Stimulated activated CD4-positive, alpha-beta T cell treated with anti-CD3 and anti-CD28 coated beads, Interleukin-15, amount 100 ng/mL, for 48 hours (primary cell): ENCODE measurements around the gene TLE3.

Source experiments
- DNase-seq, 2 donors: peaks; one replicate each; pipeline ENCODE4 v3.0.0-alpha.2; 2020; ENCODE audit warnings: low read depth in 2 of 2

TLE3 gene

DNA sequence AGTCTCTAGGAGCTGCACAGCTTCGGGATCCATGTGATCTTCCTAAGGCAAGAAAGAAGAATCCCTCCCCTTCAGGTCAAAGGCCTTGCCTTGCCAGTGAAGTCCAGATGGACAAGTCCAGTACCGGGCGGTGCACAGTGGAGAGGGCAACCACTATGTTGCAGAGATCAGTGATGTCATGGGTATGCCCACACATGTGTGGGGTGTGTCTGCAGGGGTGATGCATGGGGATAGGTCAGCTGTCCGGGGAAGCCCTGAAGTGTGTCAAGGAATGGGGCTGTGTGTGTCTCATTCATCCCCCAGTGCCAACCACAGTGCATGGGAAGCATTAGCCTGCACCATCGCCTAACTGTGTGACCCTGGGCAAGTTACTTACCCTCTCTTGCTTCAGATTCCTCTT lies 66.5 kb downstream of the TLE3 start:
- DNase-seq, result no peak

GRCh38 chr15:70030851-70031250 lies 66.9 kb downstream of the TLE3 start:
- DNase-seq, result no peak

DNA sequence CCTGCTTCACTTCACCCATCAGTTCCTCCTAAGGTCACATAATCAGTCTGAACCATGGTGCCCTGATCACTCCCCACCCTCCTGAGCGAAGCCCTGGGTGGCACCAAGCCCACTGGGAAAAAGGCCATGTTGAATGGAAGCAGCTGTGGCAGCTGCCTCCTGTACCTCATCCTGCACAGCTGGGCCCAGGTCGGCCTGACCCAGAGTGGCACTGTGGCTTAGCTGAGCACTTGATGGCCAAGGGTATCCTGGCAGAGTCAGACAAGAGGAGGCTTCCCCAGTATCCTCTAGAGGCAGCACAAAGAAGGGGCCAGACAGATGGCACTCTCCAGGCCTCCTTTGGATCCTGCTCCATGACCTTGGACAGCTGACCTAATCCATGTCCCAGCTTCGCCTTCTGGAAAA lies 68.4 kb downstream of the TLE3 start:
- no peak for DNase-seq

DNA sequence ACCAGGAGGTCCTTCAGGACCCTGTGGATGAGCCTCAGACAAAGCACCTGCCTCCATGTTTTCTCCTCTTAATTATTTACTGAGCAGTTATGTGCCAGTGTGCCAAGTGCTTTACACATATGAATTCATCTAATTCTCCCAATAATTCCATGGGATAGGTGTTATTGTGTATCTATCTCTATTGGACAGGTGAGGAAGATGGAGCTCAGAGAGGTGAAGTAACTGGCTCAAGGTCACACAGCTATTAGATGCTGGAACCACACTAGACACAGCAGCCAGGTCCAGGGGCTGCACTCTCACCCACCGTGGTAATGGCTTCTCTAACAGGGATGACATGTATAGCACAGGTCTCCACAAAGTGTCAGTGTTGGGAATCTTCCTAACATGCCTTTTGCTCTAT lies 70.2 kb downstream of the TLE3 start:
- DNase-seq, result no peak

DNA sequence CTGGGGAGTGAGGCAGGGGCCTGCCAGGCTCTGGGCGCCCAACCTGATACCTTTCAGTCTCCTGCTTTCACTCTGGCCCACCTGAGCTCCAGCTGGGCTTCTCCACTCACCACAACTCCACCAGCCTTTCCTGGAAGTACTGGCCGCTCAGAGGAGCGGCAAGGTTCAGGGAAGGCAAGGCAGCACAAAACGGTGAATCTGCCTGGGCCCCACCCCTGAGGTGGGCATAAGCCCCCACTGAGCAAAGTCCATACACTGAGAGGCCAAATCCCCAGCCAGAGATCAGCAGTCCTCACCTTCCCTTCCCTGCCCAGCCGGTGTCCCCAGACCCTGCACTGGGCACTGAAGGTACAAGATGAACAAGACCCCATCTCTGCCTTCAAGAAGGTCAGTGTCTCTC lies 70.7 kb downstream of the TLE3 start:
- DNase-seq, result no peak

DNA sequence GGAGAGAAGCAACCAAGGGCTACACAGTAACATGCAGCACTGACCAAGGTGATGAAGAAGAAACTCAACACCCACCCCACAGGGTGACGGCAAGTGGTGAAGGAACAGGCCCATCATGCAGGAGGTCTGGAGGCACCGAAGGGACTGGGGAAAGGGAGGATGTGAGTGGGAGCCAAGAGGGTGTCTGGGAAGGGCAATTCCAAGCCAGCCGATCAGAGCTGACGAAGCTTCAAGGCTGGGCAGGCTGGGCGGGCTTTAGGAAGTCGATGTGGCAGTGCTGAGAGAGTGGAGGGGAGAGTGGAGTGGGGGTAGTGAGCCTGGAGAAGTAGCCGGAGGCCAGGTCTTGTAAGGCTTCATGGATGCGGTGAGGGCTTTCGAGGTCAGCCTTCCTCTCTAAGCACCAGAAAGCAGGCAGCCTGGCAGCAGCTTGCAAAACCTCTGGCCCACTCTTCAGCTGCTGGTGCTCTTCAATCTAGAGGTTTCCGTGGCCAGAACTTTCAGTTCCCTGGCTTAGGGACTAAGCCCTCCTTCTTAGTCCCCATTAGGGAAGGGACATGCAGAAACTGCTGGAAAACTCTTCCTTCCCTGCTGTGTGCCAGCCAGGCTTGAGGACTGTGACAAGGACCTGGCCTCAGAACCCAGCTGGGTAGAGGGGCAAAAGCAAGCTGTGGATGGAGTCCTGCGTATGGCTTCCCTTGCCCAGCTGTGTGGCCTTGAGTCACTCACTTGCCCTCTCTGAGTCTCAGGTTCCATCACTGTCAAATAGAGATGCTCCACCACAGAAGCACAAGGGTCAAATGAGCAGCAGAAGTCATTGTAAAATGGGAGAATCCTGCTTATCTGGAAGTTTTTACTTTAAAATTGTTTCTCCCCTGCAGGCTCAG lies 72.1 kb downstream of the TLE3 start:
- DNase-seq, result no peak

GRCh38 chr15:70024521-70024920 lies 73.2 kb downstream of the TLE3 start:
- no peak for DNase-seq

DNA sequence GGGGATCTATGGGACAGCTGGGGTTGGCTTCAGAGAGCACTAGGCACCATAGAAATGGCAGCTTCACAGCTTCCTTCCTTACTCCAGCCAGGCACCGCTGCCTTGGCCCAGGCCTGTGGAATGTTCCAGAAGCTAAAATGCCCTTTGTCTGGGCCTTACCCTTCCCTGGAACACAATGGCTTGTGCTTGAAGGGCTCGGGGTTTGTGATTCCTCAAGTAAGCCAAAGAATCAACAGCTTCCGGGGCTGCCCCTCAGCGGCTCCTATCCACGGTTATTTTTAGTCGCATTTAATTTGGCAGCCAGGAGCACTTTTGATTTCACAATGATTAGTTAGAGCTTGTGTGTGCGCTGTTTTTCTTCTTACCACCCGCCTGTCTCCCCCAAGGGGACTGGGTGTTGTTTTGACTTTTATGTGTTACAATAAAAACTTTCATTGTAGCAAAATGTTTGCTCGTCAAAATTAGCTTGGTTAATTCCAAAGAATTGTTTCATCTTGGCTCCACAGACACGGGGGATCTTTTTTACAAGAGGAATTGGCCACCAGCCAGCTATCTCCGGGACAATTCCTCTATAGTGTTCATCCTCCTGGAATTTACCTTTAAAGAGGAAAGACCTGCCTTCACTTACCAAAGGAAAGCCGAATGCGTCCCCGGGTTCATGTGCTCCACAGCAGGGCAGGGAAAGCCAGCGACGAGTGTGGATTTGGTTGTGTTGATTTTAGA lies 73.8 kb downstream of the TLE3 start:
- no peak for DNase-seq

GRCh38 chr15:70023064-70023768 lies 74.5 kb downstream of the TLE3 start:
- peak; percentile 20 to 25 for DNase-seq

GRCh38 chr15:70020229-70020628 lies 77.5 kb downstream of the TLE3 start:
- DNase-seq, result no peak

DNA sequence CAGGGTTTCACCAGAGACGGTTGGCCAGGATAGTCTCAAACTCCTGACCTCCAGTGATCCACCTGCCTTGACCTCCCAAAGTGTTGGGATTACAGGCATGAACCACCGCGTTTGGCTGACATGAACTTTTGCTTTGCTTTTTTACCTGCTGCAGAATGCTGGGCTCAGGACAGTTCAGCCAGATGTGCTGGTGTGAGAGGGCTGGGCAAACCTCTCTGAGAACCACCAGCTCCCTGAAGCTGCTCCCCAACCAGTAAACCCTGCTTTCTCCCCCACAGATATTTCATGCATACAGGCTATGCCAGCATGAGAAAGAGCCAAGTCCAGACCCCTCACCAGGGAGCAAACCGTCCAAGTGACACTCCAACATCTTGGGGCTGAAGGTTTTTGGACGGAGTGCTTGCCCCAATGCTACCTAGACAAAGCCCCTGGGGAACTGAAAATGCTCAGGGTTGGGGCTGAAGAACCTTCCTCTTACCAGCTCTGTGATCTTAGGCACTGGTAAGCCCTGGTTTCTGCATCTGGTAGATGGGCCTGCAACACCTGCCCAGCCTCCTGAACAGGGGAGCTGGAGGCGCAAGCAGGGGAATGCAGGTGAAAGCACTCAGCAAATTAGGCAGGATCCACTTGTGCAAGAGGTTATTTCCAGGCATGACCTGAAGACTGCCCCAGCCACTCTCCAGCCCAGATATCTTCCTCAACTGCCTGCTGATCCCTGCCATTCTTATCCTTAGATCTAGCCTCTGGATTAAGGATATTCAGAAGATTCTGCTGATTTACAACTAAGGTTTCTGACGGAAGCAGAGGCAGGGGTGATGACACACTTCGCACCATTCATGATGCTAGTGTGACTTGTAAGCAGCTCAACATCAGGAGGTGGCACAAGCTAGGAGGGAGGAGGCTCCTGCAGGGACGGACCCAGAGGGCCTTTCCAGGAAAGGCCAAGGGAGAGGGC lies 78.8 kb downstream of the TLE3 start:
- no peak for DNase-seq

- DNase-seq, result no peak
Observed at GRCh38 chr15:70017801-70018200, 79.9 kb downstream of the TLE3 start.

GRCh38 chr15:70017025-70017424 lies 80.7 kb downstream of the TLE3 start:
- DNase-seq, result no peak

- no peak for DNase-seq
Observed at GRCh38 chr15:70016511-70016994, 81.2 kb downstream of the TLE3 start.

- no peak for DNase-seq
Observed at GRCh38 chr15:70014860-70015490, 82.7 kb downstream of the TLE3 start.

DNA sequence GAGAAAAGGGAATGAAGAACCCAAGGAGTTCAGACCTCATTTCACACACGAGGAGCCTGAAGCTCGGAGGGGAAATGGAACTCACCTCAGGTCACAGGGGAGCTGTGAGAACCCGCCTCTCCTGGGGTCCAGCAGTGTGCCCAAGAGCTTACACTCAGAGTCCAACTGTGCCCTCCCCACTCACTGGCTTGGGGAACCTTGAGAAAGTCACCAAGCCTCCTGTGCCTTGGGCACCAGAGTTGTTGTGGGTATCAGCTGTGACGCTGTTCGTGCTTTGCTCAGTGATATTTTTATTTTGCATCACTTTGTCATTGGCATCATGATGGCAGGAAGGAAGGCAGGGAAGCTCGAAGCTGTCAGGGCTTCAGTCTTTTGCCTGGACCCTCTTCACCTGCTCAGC lies 83.4 kb downstream of the TLE3 start:
- DNase-seq, result no peak

GRCh38 chr15:70013656-70014313 lies 83.9 kb downstream of the TLE3 start:
- DNase-seq, result no peak

DNA sequence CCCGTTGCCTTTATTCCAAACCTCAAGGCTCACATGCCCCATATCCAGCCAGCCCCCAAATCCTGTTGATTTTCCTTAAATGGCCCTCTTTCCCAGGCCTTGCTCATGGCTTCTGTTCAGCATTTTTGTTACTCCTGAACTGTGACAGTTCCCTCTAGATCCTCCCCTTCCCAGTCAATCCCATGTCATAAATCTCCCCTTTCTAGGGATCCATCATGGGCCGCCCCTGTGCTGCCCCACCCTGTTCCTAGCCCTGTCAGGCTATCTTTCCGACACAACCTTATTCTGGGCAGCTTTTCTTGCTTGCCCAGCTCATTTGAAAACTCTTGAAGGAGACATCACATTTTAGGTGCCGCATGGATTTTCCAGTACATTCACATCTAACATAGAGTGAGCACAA lies 84.8 kb downstream of the TLE3 start:
- no peak for DNase-seq

DNA sequence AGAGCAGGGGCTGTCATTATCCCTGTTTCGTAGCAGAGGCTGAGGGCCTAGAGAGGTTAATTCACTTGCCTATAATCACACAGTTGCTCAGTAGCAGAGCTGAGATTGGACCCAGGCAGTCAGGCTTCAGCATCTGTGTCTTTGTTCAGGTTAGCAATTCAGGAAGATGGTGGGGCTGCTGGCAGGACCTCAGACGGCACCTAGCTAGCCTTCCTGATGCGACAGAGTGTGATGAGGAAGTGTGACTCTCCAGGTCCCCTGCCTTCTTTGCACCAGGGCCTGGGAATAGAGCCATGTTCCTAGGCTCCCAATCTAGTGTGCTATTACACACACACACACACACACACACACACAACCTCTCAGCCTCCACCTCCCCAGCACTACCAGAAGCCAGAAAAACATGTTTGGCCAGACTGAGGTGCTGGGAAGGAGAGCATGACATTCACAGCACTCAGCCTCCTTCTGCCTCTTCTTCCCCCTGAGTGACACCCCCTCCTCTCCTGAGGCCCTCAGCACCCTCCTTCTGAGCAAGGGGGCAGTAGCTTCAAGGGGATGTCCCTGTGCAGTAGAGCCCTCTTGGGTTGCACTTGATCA lies 88.9 kb downstream of the TLE3 start:
- no peak for DNase-seq
